GM19438 (cell line): ENCODE measurements around the gene ADIRF.
"Not testable (repeated sequence)": the region's sequence is repeated elsewhere in the genome, so short reads cannot be mapped to it uniquely, and the experiment has no call there.

Experiments
- ATAC-seq: cut with Tn5 transposase; IDR thresholded peaks from one replicate; pipeline ENCODE4 v1.9.1; 2021; ENCODE audit warnings: low read depth; ENCODE audit not compliant: unreplicated experiment

The ADIRF gene

GRCh38 chr10:86945361-86946212 lies 22.7 kb upstream of the ADIRF start:
- no peak for ATAC-seq

- no peak for ATAC-seq
These were observed 21.8 kb upstream of the ADIRF start for GRCh38 chr10:86946213-86947155.

- ATAC-seq: not testable (repeated sequence)
These were observed 20.5 kb upstream of the ADIRF start for GRCh38 chr10:86947806-86948205.

- no peak for ATAC-seq
These were observed 17.9 kb upstream of the ADIRF start for GRCh38 chr10:86950349-86950748.

- ATAC-seq: no peak
These were observed 17.0 kb upstream of the ADIRF start for GRCh38 chr10:86951184-86951761.

GRCh38 chr10:86952106-86952505 lies 16.2 kb upstream of the ADIRF start:
- ATAC-seq: no peak

- ATAC-seq: not testable (repeated sequence)
These were observed 15.6 kb upstream of the ADIRF start for GRCh38 chr10:86952697-86953096.

GRCh38 chr10:86953747-86954680 lies 14.3 kb upstream of the ADIRF start:
- no peak for ATAC-seq

GRCh38 chr10:86954681-86955500 lies 13.4 kb upstream of the ADIRF start:
- no peak for ATAC-seq

GRCh38 chr10:86955501-86956194 lies 12.6 kb upstream of the ADIRF start:
- no peak for ATAC-seq

- no peak for ATAC-seq
These were observed 12.0 kb upstream of the ADIRF start for GRCh38 chr10:86956195-86956847.

- no peak for ATAC-seq
These were observed 11.3 kb upstream of the ADIRF start for GRCh38 chr10:86956848-86957448.

GRCh38 chr10:86957471-86958115 lies 10.7 kb upstream of the ADIRF start, which contains the start of gene MMRN2:
MMRN2 (minus strand) TSS chr10:86957615; CDS start chr10:86957541, 74 bp downstream.
- ATAC-seq: no peak

GRCh38 chr10:86958116-86958900 lies 10.0 kb upstream of the ADIRF start, which contains the start of gene SNCG:
SNCG (plus strand) TSS chr10:86958599; CDS start chr10:86958698, 99 bp downstream.
- ATAC-seq: no peak

GRCh38 chr10:86958901-86959736 lies 9.2 kb upstream of the ADIRF start:
- ATAC-seq: no peak

GRCh38 chr10:86959737-86960002 lies 8.6 kb upstream of the ADIRF start:
- ATAC-seq: no peak
